Stomach (tissue), 4 donors: ENCODE results near the gene AK9.

ENCODE experiments used
- CTCF ChIP-seq, 7 experiments: fragments of 450-650 bp in 4 of 7; fragments of 200-600 bp in 3 of 7; sonication (generic) in 3 of 7; IDR thresholded peaks; one replicate each; pipeline ENCODE4 v1.5.1; 2016 to 2019; ENCODE audit warnings: antibody characterized with exemption in 7 of 7, control low read depth in 2 of 7, mild to moderate bottlenecking in 1 of 7
- EP300 ChIP-seq: sonication (generic); formaldehyde crosslinking; IDR thresholded peaks from one replicate; pipeline ENCODE4 v1.6.1; 2017; ENCODE audit warnings: antibody characterized with exemption
- POLR2A ChIP-seq, 4 donors: fragments of 450-650 bp; IDR thresholded peaks; one replicate each; pipeline ENCODE4 v1.6.1; 2016; ENCODE audit warnings: antibody characterized with exemption in 4 of 4, control low read depth in 2 of 4, mild to moderate bottlenecking in 1 of 4, moderate library complexity in 1 of 4
- POLR2AphosphoS5 ChIP-seq, 3 donors: sonication (generic); formaldehyde crosslinking; IDR thresholded peaks; one replicate each; pipeline ENCODE4 v1.6.1; 2016; ENCODE audit warnings: antibody characterized with exemption in 3 of 3

GRCh38 chr6:109702791-109703190 is 11.8 kb upstream of the AK9 start:
- TF ChIP-seq EP300, result no peak
- TF ChIP-seq CTCF (IDR thresholded peaks at IDR 0.05), result no peak
- TF ChIP-seq POLR2A (IDR thresholded peaks at IDR 0.05), result no peak
- no peak for TF ChIP-seq POLR2AphosphoS5 (IDR thresholded peaks at IDR 0.05)
